ENCODE results near the gene NIPBL. TPM values are rescaled to one million over a fixed set of nuclear protein-coding genes. Genes with fewer than 3 reads are reported as not detected.

The NIPBL gene
- total and polyA plus RNA-seq, 2 donors (not counting 1 experiment from before 2014, with no cell fraction given), result 30.8 to 34.2 TPM

DNA sequence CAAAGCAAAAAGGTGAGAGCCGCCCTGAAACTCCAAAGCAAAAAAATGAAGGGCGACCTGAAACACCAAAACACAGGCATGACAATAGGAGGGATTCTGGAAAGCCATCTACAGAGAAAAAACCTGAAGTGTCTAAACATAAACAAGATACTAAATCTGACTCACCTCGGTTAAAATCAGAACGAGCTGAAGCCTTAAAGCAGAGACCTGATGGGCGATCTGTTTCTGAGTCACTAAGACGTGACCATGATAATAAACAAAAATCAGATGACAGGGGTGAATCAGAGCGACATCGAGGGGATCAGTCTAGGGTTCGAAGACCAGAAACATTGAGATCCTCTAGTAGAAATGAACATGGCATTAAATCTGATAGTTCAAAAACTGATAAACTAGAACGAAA lies 108.8 kb downstream of the NIPBL start:
- Histone ChIP-seq H3K4me2 (ENCODE audit: extremely low read depth, insufficient read depth, low read length) (no peak overlapping the region), H3K27me3 (ENCODE audit: control insufficient read depth, insufficient read depth, low read length) (no peaks in the 10 kb centered on the region), H3K4me1 (ENCODE audit: control insufficient read depth, extremely low read depth, insufficient read depth, low read length) (no peaks in the 10 kb centered on the region), H3K9me3 (ENCODE audit: control insufficient read depth, insufficient read depth, low read depth, low read length) (no peaks in the 10 kb centered on the region), H2AFZ (ENCODE audit: low read length) (no peak overlapping the region), H4K20me1 (ENCODE audit: control insufficient read depth, extremely low read depth, insufficient read depth, low read length) (no peaks in the 10 kb centered on the region), H3K79me2 (ENCODE audit: control insufficient read depth, insufficient read depth, low read length) (peaks cover 4% of the 10 kb centered on the region), H3K9ac (ENCODE audit: insufficient read depth, low read length) (no peak overlapping the region), H3K36me3 (ENCODE audit: control insufficient read depth, insufficient read depth, low read length) (no peaks in the 10 kb centered on the region), H3K4me3 (replicated peaks in 1 of 4; ENCODE audit: control extremely low read depth in 1 of 4, insufficient read depth in 1 of 4, low read depth in 3 of 4, low read length in 4 of 4) (no peak overlapping the region), H3K27ac (ENCODE audit: insufficient read depth, low read length) (no peak overlapping the region)
- no peak for TF ChIP-seq EZH2 (IDR thresholded peaks at IDR 0.05; ENCODE audit: low read length, missing control alignments)
- TF ChIP-seq, protein P1, sequence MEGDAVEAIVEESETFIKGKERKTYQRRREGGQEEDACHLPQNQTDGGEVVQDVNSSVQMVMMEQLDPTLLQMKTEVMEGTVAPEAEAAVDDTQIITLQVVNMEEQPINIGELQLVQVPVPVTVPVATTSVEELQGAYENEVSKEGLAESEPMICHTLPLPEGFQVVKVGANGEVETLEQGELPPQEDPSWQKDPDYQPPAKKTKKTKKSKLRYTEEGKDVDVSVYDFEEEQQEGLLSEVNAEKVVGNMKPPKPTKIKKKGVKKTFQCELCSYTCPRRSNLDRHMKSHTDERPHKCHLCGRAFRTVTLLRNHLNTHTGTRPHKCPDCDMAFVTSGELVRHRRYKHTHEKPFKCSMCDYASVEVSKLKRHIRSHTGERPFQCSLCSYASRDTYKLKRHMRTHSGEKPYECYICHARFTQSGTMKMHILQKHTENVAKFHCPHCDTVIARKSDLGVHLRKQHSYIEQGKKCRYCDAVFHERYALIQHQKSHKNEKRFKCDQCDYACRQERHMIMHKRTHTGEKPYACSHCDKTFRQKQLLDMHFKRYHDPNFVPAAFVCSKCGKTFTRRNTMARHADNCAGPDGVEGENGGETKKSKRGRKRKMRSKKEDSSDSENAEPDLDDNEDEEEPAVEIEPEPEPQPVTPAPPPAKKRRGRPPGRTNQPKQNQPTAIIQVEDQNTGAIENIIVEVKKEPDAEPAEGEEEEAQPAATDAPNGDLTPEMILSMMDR (conservative IDR thresholded peaks at IDR 0.05 in 1 of 2, IDR thresholded peaks at IDR 0.05 in 1 of 2; ENCODE audit: low read depth in 1 of 2, low read length in 2 of 2), result no peak
- DNase-seq (ENCODE audit: low read depth in 2 of 2), result peak; percentile 3 to 54

DNA sequence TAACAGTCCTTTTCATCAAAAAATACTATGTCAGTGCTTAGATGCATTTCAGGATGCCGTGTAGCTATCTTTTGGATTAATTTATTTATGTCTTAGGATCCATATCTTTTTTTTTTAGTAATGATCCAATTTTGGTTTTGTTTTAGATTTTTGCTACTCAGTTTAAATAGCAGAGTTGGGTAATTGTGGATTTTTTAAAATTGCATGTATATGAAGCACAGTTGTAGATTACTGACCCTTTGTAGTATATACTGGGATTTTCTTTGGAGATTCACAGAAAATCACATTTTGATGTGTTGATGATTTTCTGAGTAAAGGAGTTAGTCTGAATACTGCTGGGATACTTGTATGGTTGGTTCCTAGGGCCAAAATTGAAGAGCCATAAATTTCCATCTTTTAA lies 111.8 kb downstream of the NIPBL start:
- H3K4me1 ChIP-seq (ENCODE audit: control insufficient read depth, extremely low read depth, insufficient read depth, low read length), result no peaks in the 10 kb centered on the region
- H3K27me3 ChIP-seq (ENCODE audit: control insufficient read depth, insufficient read depth, low read length), result no peaks in the 10 kb centered on the region
- no peaks in the 10 kb centered on the region for H4K20me1 ChIP-seq (ENCODE audit: control insufficient read depth, extremely low read depth, insufficient read depth, low read length)
- H3K36me3 ChIP-seq (ENCODE audit: control insufficient read depth, insufficient read depth, low read length), result no peaks in the 10 kb centered on the region
- H2AFZ ChIP-seq (ENCODE audit: low read length), result no peak overlapping the region
- no peak overlapping the region for H3K27ac ChIP-seq (ENCODE audit: insufficient read depth, low read length)
- no peak overlapping the region for H3K4me2 ChIP-seq (ENCODE audit: extremely low read depth, insufficient read depth, low read length)
- H3K4me3 ChIP-seq (replicated peaks in 1 of 4; ENCODE audit: control extremely low read depth in 1 of 4, insufficient read depth in 1 of 4, low read depth in 3 of 4, low read length in 4 of 4), result no peak overlapping the region
- no peak overlapping the region for H3K9ac ChIP-seq (ENCODE audit: insufficient read depth, low read length)
- no peak for DNase-seq (ENCODE audit: low read depth in 2 of 2)
- no peaks in the 10 kb centered on the region for H3K9me3 ChIP-seq (ENCODE audit: control insufficient read depth, insufficient read depth, low read depth, low read length)
- no peak for TF ChIP-seq EZH2 (IDR thresholded peaks at IDR 0.05; ENCODE audit: low read length, missing control alignments)
- TF ChIP-seq, protein P1 (conservative IDR thresholded peaks at IDR 0.05 in 1 of 2, IDR thresholded peaks at IDR 0.05 in 1 of 2; ENCODE audit: low read depth in 1 of 2, low read length in 2 of 2), result no peak
- H3K79me2 ChIP-seq (ENCODE audit: control insufficient read depth, insufficient read depth, low read length), result no peaks in the 10 kb centered on the region

DNA sequence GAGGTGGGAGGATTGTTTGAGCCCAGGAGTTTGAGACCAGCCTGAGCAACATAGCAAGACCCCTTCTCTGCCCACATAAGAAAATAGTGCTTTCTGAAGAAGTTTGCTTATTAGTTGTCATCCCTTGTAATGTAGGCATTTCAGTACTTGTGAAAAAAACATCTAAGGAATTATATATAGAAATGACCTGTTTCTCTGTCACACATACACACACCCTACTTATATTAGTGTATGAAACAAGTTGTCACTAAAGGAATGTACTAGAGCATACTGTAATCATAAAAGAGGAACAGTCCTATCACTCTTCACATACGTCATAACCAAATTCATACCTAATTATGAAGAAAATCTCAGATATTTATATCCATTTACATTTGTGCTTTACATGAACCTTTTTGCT lies 122.0 kb downstream of the NIPBL start:
- Histone ChIP-seq H3K27ac (ENCODE audit: insufficient read depth, low read length) (no peak overlapping the region), H2AFZ (ENCODE audit: low read length) (no peak overlapping the region), H3K4me1 (ENCODE audit: control insufficient read depth, extremely low read depth, insufficient read depth, low read length) (no peaks in the 10 kb centered on the region), H3K4me3 (replicated peaks in 1 of 4; ENCODE audit: control extremely low read depth in 1 of 4, insufficient read depth in 1 of 4, low read depth in 3 of 4, low read length in 4 of 4) (no peak overlapping the region), H3K9me3 (ENCODE audit: control insufficient read depth, insufficient read depth, low read depth, low read length) (no peaks in the 10 kb centered on the region), H3K27me3 (ENCODE audit: control insufficient read depth, insufficient read depth, low read length) (no peaks in the 10 kb centered on the region), H4K20me1 (ENCODE audit: control insufficient read depth, extremely low read depth, insufficient read depth, low read length) (no peaks in the 10 kb centered on the region), H3K79me2 (ENCODE audit: control insufficient read depth, insufficient read depth, low read length) (no peaks in the 10 kb centered on the region), H3K36me3 (ENCODE audit: control insufficient read depth, insufficient read depth, low read length) (peaks cover 3% of the 10 kb centered on the region), H3K4me2 (ENCODE audit: extremely low read depth, insufficient read depth, low read length) (no peak overlapping the region), H3K9ac (ENCODE audit: insufficient read depth, low read length) (no peak overlapping the region)
- TF ChIP-seq, protein P1 (conservative IDR thresholded peaks at IDR 0.05 in 1 of 2, IDR thresholded peaks at IDR 0.05 in 1 of 2; ENCODE audit: low read depth in 1 of 2, low read length in 2 of 2), result no peak
- TF ChIP-seq EZH2 (IDR thresholded peaks at IDR 0.05; ENCODE audit: low read length, missing control alignments), result no peak
- no peak for DNase-seq (ENCODE audit: low read depth in 2 of 2)
